ENCODE data around the gene B3GLCT.
"Not testable (repeated sequence)": the region's sequence is repeated elsewhere in the genome, so short reads cannot be mapped to it uniquely, and the experiment has no call there.

Gene B3GLCT

GRCh38 chr13:31301119-31301518, 101.3 kb downstream of the B3GLCT start:
- DNase-seq: no peak

DNA sequence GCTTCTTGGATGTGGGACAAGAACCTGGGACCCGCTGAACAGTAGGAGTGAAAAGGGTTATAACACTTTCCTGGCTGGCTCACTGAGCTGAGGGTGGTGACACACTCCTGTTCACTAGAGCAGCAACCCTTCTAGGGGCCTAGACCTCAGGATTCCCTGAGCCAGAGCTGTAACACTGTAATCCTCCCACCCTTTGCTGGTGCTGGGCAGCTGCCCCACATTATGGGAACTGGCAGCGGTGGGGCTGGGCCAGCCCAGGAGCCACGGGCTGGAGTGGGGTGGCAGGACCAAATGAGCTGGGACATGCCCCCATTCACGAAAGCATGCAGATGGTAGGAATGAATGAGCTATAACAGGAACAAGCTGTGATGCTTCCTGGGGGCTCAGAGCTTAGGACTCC, 110.6 kb downstream of the B3GLCT start:
- DNase-seq: no peak

DNA sequence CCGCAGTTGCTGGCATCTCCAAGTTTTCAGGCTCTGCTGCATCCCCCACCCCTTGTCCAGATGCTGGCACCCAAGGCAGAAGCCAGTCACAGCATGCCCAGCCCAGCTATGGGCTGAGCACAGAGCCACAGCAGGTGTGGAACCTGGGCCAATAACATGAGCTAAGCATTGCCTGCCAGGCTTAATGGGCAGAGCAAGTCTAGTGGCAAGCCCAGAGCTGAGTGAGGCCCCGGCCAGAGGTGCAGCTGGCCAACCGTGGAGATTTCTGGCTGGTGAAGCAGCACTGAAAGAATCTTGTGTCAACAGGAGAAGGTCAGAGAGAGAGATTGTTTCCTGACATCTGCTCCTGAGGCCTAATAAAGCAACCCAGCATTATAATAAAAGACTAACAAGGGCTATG, 111.0 kb downstream of the B3GLCT start:
- no peak for DNase-seq

DNA sequence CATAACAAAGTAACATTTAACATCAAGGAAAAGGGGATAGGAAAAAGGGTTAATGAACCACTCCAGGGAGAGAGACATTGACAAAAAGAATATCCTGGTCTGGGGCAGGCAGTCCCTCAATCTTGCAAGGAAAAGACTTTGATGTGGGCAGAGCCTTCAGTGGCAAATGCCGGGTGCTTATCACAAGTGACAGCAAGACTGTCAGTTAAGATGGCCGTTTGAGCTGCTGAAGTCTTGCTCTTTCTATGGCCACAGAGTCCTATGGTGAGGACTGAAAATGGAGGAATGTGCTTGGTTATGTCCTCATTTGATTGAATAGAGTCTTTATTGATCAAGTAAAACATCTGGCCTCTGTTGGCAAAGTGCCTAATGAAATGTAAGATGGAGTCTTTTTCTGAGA, 112.1 kb downstream of the B3GLCT start:
- DNase-seq: no peak

DNA sequence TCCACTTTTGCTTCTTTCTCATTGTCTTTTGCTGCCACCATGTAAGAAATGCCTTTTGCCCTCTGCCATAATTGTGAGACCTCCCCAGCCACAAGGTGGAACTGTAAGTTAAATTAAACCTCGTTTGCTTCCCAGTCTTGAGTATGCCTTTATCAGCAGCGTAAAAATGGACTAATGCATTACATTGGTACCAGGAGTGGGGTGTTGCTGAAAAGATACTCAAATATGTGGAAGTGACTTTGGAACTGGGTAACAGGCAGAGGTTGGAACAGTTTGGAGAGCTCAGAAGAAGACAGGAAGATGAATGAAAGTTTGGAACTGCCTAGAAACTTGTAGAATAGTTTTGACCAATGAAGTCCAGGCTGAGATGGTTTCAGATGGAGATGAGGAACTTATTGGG, 115.2 kb downstream of the B3GLCT start:
- no peak for DNase-seq

DNA sequence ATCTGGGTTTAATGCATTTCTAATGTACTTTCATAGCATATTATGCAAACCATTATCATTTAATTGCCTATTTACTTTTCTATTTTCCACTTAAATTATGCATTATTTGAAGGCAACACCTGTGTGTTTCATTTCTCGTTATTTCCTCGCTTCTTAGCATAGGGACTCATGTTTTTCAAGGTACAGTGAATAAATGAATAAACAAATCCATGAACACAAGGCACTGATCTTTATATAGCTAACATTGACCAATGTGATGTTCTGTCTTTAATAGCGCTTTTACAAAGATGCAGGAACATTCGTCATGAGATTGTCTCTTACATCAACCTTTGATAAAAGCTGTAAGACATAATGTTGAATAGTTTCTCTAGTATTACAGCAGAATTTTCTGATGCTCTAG, 121.2 kb downstream of the B3GLCT start:
- DNase-seq: no peak

- DNase-seq: no peak
These were observed 121.7 kb downstream of the B3GLCT start for GRCh38 chr13:31321457-31321856.

GRCh38 chr13:31322026-31322425, 122.3 kb downstream of the B3GLCT start:
- no peak for DNase-seq

DNA sequence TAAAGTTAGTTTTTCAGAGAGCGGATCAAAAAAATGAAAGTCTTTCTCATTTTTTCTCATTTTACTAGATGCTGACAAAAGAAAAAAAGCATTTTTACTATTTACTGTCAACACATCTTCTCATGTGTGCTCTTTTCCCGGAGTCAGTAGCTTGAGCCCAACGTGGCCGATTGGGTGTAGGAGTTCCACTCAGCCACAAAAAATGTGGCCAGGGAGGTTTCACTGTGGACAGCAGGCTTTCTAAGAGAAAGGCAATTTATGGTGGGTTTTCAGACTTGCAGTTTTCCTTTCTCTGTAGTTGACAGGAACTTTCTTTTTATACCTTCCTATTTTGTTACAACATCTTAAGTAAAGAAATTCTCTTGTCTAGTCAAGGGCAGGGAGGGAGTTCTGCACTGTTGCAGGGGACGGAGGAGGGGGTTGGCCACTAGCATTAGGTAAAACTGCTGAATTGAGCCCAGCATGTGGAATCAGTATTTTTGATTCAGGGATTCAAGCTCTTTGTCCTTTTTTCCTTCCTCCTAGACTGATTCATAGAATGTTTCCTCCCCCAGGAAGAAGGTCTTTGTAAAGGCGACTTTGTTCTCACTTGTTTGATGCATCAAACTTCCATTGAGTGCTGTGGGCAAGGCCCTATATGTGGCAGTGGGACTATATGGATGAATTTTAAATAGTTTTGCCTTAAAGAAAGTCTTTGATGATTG, 123.1 kb downstream of the B3GLCT start:
- no peak for DNase-seq

GRCh38 chr13:31327182-31327860, 127.5 kb downstream of the B3GLCT start:
- no peak for DNase-seq

DNA sequence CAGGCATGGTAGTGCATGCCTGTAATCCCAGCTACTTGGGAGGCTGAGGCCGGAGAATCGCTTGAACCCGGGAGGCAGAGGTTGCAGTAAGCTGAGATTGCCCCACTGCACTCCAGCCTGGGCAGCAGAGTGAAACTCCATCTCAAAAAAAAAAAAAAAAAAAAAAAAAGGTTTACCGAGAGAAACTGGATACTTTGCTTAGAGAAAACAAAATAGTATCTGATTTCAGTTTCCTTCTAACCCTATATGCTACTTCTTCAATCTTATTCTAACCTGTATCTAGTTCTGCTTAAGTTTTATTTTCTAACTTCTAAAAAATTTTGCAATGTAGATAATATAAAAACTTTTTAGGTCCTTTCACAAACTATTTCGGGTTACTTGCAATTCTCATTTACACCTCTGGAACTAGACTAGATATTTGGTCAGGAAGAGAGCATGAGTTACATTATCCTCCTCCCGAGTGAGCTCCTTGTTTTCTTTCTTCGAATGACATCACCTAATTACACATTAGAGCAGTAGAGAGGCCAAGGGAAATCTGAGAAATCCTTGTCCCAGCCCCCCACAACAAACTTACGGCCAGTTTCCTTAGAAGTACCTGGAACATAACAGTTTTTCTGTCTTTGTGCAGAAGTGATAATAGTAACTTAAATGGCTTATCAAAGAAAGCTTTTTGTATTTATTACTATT, 128.9 kb downstream of the B3GLCT start:
- DNase-seq: no peak

- DNase-seq: no peak
These were observed 130.5 kb downstream of the B3GLCT start for GRCh38 chr13:31330236-31330635.

DNA sequence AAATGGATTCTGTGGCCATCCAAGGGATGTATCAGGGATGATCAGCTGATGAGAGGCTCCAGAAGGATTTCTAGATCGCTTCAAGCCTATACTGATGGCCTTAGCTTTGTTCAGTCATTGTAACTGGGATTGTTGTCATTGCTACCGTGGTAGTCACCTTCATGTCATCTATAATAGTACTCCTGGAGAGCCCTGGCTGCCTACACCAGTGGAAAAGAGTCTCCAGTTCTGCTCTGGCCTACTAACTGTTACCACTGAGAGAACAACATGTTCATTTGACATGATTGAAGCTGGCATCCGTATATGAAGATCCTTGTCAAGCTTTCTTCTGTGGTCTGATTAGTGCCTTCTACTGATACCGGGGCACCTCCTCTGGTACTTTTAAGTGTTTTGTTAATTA, 131.3 kb downstream of the B3GLCT start:
- DNase-seq: no peak

DNA sequence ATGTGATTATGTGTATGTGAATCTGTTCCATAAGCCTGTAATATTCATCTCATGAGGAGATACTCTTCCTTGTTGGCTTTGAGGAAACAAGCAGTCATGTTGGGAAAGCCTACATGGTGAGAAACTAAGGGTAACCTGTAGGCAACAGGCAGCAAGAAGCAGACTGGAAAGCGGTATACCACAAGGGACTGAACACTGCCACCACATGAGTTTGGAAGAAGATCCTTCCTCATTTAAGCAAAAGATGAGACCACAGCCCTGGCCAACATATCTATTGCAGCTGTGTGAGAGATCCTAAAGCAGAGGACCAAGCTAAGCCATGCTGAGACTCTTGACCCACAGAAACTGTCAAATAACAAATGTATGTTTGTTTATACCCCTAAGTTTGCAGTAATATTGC, 134.8 kb downstream of the B3GLCT start:
- DNase-seq: no peak

GRCh38 chr13:31334994-31335557, 135.3 kb downstream of the B3GLCT start:
- no peak for DNase-seq

- not testable (repeated sequence) for DNase-seq
These were observed 139.8 kb downstream of the B3GLCT start for GRCh38 chr13:31339616-31340015.

DNA sequence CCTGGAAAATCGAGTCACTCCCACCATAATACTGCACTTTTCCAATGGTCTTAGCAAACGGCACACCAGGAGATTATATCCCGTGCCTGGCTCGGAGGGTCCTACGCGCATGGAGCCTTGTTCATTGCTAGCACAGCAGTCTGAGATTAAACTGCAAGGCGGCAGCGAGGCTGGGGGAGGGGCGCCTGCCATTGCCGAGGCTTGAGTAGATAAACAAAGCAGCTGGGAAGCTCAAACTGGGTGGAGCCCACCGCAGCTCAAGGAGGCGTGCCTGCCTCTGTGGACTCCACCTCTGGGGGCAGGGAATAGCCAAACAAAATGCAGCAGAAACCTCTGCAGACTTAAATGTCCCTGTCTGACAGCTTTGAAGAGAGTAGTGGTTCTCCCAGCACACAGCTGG, 141.1 kb downstream of the B3GLCT start:
- not testable (repeated sequence) for DNase-seq

- no peak for DNase-seq
These were observed 147.1 kb downstream of the B3GLCT start for GRCh38 chr13:31346891-31347290.

DNA sequence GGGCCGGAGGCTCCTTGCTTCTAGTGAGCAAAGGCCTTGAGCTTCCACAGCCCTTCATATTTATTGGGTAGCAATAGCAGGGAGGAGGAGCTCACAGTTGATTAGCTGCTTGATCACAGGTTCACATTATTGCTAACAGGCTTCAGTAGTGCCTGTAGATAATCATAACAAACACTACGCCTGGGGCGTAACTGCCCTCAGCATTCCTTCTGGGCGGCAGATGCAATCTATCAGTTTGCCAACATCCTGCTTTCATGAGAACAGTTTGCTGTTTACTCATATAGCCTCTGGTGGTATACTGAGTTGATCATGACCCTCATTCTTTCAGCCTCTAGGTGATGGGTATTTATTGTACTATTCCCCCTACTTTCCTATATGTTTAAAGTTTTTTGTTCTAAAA, 149.4 kb downstream of the B3GLCT start:
- DNase-seq: no peak

DNA sequence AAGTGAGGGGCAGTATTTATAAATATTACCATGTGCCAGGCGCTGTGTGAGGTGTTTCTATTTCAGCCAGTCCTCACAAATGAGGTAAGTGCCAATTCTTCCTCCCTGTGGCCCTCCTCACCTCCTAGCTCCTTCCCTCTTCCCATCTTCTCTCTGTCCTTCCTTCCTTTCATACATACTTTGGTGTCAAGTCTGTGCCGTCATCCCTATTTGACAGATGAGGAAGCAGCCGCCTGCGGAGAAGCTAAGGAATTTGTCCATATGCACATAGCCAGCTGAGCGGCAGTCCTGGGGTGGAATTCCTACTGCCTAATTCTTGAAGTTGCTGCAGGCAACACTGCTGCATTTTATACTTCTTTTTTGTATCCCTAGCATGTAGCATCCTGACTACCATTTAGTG, 150.8 kb downstream of the B3GLCT start:
- no peak for DNase-seq

DNA sequence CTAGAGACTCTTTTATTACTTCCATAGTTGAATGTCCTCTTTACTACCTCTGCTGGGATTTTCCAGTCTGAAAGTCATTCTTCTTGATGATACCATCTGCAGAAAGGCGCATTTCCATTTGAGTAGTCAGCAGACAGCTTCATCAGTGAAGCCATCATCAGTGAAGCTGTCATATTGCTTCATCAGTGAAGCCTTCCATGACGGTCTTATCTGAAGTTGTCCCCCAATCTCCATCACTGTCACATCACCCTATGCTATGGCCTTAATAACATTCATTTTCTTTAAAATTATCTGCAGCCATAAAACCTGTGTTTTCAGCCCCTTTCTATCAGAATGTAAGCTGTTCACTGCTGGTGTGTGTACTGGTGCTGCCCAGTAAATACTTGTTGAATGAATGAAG, 151.6 kb downstream of the B3GLCT start:
- no peak for DNase-seq

- no peak for DNase-seq
These were observed 152.7 kb downstream of the B3GLCT start for GRCh38 chr13:31352467-31352866.

DNA sequence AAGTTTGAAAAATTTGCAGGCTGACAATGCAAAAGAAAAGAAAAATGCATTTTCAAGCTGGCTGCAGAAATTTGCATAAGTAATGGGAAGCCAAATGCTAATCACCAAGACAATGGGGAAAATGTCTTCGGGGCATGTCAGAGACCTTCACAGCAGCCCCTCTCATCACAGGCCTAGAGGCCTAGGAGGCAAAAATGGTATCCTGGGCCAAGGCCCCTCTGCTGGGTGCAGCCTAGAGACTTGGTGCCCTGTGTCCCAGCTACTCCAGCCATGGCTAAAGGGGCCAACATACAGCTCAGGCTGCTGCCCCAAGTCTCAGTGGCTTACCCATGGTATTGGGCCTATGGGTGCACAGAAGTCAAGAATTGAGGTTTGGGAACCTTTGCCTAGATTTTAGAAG, 155.2 kb downstream of the B3GLCT start:
- DNase-seq: no peak

DNA sequence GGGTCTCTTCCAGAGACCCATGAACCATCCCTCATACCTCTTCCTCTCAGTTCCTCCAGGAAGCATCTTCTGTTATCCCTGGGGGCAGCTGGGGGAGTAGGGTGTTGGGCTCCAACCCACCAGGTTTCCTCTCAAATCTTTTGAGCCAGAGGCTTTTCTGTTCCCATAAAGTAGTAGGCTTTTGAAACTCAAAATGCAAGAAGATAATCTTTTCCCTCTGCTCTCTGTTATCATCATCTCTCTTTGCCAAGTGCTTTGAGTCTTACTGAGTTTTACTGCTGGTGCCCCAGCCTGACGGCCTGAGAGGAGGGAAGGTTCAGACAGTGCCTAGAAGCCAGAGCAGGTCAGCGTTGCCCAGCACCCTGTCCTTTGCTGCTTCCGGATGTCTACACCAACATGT, 157.2 kb downstream of the B3GLCT start:
- DNase-seq: no peak

Data from stimulated activated CD4-positive, alpha-beta T cell treated with anti-CD3 and anti-CD28 coated beads, Interleukin-12 subunit alpha, Interleukin-12 subunit beta, amount 100 ng/mL, for 4 hours (primary cell).